Neural progenitor cell (in vitro differentiated cells): ENCODE measurements around the gene HDAC4.

ENCODE experiments used
- EZH2 ChIP-seq: fragments of 200-600 bp; sonication (generic); IDR thresholded peaks from 2 replicates; pipeline ENCODE4 v1.6.1; 2017; ENCODE audit warnings: antibody characterized with exemption, mild to moderate bottlenecking, moderate library complexity
- EZH2phosphoT487 ChIP-seq: fragments of 200-600 bp; sonication (generic); IDR thresholded peaks from 2 replicates; pipeline ENCODE4 v1.6.1; 2017; ENCODE audit warnings: antibody characterized with exemption
- TF ChIP-seq, protein P1 (sequence below): fragments of 200-600 bp; sonication (generic); IDR thresholded peaks from 2 replicates; pipeline ENCODE4 v1.5.1; 2017; ENCODE audit warnings: antibody characterized with exemption, mild to moderate bottlenecking

- TF ChIP-seq, protein P1, sequence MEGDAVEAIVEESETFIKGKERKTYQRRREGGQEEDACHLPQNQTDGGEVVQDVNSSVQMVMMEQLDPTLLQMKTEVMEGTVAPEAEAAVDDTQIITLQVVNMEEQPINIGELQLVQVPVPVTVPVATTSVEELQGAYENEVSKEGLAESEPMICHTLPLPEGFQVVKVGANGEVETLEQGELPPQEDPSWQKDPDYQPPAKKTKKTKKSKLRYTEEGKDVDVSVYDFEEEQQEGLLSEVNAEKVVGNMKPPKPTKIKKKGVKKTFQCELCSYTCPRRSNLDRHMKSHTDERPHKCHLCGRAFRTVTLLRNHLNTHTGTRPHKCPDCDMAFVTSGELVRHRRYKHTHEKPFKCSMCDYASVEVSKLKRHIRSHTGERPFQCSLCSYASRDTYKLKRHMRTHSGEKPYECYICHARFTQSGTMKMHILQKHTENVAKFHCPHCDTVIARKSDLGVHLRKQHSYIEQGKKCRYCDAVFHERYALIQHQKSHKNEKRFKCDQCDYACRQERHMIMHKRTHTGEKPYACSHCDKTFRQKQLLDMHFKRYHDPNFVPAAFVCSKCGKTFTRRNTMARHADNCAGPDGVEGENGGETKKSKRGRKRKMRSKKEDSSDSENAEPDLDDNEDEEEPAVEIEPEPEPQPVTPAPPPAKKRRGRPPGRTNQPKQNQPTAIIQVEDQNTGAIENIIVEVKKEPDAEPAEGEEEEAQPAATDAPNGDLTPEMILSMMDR: no peak
- TF ChIP-seq EZH2phosphoT487 (no peak), EZH2 (no peak)
Measured at GRCh38 chr2:239119346-239120126, 281.3 kb downstream of the HDAC4 start.
